HG02973 (cell line): ENCODE data around the gene TFB2M.
"Not testable (repeated sequence)": the region's sequence is repeated elsewhere in the genome, so short reads cannot be mapped to it uniquely, and the experiment has no call there.

ENCODE experiments used
- ATAC-seq: cut with Tn5 transposase; IDR thresholded peaks from one replicate; pipeline ENCODE4 v1.9.1; 2021; ENCODE audit warnings: moderate library complexity; ENCODE audit not compliant: unreplicated experiment

TFB2M gene, protein sequence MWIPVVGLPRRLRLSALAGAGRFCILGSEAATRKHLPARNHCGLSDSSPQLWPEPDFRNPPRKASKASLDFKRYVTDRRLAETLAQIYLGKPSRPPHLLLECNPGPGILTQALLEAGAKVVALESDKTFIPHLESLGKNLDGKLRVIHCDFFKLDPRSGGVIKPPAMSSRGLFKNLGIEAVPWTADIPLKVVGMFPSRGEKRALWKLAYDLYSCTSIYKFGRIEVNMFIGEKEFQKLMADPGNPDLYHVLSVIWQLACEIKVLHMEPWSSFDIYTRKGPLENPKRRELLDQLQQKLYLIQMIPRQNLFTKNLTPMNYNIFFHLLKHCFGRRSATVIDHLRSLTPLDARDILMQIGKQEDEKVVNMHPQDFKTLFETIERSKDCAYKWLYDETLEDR

DNA sequence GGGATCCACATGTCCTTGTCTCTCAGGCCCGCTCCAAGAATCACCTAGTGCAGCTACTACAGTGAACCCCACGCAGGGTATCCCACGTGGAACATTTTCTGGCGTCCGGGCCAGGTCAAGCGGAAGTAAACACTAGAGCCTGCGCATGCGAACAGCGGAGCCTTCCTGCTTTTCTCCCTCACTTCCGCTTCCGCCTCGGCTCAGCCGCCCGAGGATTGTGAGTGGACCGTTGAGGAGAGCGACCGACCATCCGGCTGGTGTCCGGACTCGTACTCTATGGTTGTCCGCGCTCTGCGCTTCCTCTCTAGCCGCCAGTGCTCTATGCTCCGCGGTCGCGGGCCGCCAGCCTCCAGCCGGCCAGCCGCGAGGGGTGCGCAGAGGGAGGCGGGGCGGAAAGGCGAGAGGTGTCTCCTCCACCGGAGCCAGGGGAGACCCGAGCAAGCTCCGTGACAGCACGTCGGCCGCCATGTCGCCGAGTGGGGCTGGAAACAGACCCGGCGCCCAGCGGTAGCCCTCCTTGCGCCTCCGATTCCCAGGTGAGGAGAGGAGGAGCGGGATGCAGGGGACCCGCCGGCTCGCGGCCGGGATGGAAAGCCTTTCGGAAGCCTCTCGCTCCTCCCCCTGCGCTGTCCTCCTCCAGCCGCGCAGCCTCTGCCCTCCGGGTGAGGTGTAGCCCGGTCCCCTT lies at the start of gene TFB2M, which contains the start of gene CNST:
TSS of gene TFB2M (minus strand) at position 134 of the 685 bp plus-strand sequence. CDS start at position 11, 123 bp downstream.
TSS of gene CNST (plus strand) at position 329 of the 685 bp plus-strand sequence. CDS start 25,107 bp downstream, outside the sequence.
- ATAC-seq: peak; percentile 91

DNA sequence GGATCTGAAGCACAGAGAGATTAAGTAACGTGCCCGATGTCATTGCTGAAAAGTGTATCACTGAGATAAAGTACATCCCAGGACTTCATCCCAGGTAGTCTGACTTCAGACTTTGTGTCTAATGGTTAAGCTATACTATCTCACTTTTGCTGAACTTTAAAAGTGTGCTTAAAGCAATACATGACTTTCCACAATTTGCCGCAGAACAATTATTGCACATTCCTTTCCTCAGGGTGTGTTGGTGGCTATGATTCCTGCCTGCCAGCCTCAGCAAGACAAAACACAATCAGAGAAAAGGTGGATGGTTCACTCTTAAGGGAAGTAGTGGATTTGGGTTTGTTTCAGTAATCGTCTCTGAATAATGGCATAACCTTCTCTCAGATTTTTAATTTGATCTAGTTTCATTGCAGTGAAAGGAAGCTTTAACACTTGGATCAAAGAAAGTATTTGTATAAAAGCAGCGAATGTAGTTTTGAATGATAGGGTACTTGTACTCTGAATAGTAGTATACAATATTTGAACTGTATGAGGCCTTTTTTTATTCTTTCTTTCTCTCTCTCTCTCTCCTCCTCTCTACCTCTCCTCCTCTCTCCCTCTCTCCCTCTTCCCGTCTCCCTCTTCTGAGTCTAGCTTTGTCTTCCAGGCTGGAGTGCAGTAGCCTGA lies 47.2 kb upstream of the TFB2M start:
- ATAC-seq: no peak

DNA sequence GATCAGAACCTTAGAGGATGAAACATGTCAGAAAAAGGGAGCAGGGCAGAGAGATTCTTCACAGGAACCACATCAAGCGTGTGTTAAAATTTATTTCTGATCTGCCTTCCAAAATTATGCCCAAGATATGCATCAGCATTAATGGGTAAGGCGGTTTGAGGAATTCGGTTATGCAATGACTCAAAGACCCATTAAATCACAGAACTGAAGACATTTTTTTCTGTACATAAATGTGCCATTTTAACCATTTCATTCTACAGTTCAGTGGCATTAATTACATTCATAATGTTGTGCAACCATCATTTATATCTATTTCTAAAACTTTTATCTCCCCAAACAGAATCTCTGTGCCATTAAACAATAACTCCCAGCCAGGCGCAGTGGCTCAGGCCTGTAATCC lies 43.6 kb upstream of the TFB2M start:
- no peak for ATAC-seq

DNA sequence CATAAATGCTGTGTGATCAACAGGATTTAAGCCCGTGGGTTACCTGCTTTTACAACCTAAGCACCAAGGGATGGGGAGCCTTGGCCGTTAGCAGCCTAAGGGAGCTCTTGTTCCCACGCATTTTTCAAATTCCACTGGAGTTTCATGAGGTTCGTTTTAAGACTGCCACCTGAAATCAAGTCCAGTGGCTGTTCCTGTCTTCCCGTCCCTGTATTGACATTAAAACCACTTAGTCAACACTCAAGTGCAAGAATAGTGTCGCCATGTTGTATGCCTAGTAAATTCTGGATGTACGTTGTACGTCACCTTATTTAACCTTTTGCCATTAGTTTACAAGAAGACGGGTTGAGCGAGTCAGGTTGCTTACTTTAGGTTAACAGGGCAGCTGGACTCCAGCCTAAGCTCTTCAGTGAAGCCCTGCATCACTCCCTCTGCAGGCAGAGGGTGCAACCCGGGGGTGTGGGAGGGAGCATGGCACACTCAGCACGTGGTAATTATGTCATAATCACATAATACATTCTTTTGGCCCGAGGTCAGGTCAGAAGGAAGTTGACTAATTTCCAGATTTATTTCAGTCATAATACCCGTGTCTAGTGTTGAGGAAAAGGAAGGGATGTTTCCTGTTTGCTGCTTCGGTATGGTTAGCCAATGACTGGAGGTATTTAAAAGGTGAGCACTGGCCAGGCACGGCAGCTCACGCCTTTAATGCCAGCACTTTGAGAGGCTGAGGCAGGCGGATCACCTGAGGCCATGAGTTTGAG lies 42.7 kb upstream of the TFB2M start:
- no peak for ATAC-seq

DNA sequence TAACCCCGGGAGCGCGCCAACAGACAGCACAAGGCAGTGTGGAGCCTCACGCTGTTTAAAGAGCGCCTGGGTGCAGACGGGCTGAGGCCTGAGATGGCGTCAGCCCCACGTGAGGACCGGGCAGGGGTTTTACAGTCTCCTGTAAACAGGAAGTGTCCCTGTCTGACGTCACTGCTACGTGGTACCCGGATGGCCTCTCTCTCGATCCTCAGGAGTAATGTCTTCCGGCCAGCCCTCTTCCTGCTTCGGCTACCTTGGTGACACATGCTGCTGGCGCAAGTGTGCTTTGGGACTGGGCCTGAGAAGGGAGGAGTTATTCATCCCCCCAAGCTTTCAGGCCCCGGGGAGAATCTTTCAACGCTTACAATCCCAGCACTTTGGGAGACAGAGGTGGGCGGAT lies 41.4 kb upstream of the TFB2M start:
- no peak for ATAC-seq

DNA sequence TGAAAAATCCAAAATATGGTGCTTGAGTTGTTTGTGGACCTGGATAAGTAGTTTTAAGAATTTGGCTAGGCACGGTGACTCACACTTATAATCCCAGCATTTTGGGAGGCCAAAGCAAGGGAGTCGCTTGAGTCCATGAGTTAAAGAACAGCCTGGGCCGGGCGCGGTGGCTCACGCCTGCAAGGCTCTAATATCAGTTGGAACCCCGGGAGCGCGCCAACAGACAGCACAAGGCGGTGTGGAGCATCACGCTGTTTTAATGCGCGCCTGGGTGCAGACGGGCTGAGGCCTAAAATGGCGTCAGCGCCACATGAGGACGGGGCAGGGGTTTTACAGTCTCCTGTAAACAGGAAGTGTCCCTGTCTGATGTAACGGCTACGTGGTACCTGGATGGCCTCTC lies 39.2 kb upstream of the TFB2M start:
- ATAC-seq: not testable (repeated sequence)

DNA sequence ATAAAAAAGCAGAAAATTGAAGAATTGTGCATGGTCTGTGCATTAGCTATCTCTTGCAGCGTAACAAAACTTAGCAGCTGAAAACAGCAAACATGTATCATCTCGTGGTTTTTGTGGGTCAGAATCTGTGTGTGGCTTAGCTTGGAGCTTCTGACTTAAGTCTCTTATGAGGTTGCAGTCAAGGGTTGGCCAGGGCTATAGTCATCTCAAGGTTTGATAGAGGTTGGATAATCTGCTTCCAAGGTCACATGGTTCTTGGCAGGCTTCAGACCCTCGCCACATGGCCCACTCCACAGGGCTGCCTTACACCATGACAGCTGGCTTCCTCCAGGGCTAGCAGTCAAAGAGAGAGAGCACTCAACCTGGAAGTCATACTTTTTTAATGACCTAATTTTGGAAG lies 36.1 kb upstream of the TFB2M start:
- no peak for ATAC-seq

DNA sequence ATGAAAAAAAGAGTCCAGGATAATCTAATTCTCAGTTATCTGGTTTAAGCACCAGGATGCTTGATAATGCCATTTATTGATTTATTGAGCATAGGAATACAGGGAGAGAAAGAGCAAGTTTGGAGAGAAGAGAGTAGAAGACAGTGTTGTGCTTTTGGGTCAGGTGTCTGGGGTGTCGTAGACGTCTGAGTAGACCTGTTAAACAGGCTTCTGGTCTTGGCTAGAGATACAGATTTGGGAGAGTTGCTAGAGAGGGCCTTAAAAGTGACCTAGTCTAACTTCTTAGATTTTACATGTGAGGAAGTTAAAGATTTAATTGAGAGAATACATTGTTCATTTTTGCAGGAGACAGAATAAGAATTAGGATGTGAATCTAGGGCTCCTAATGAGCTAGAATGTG lies 34.5 kb upstream of the TFB2M start:
- ATAC-seq: no peak

DNA sequence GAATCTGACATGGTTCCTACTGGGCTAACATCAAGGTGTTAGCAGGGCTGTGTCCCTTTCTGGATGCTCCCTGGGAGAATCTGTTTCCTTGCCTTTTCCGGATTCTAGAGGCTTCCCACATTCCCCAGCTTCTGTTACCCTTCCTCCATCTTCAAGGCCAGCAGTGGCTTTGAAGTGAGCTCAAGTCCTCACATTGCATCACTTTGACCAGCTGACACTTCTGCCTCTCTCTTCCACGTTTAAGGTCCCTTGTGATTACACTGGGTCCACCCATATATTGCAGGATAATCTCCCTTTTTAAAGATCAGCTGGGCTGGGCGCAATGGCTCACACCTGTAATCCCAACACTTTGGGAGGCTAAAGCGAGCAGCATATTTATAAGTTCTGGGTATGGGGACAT lies 33.3 kb upstream of the TFB2M start:
- ATAC-seq: no peak

DNA sequence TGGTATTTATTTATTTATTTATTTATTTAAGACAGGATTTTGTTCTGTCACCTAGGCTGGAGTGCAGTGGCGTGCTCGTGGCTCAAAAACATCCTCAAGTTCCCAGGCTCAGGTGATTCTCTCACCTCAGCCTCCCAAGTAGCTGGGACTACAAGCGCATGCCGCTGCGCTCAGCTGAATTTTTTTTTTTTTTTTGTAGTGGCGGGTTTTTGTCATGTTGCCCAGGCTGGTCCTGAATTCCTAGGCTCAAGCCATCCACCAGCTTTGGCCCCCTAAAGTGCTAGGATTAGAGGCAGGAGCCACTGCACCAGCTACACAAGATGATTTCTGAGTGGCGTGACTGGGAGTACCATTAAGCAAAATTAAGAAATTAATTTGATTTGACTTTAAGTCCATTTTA lies 31.9 kb upstream of the TFB2M start:
- no peak for ATAC-seq

DNA sequence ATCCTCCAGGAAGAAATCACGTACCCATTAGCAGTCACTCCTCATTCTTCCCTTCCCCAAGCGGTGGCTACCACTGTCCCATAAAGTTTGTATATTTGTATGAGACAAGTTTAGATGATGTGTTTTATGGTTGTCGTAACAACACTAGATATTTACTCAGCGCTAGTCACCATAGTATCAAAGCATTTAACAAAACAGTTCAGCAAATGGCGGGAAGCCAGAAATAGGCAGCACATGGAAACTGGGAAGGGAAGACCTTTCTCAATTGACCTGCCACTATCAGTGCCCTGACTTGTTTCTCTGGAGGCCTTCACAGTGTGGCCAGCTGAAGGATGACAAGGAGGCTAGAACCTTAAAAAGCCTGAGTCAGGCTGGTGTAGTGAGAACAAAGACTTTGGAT lies 31.3 kb upstream of the TFB2M start:
- ATAC-seq: no peak

DNA sequence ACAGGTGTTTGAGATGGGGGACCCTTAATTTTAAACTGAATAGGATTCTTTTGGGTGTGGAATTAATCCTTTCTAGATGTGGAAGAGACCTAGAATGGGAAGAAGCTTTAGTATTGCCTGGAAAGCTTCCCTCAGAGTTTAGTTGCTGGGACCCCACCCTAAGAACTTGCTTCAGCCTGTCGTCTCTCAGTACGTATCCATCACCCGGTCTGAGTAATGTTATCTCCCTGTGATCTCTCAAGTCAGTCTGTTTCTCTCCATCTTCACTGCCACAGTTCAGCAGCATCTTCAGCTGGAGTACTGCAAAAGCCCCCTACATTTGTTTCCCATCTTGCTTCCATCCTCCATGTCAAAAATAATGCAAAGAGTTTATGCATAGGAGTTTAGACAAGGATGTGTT lies 29.1 kb upstream of the TFB2M start:
- ATAC-seq: no peak

DNA sequence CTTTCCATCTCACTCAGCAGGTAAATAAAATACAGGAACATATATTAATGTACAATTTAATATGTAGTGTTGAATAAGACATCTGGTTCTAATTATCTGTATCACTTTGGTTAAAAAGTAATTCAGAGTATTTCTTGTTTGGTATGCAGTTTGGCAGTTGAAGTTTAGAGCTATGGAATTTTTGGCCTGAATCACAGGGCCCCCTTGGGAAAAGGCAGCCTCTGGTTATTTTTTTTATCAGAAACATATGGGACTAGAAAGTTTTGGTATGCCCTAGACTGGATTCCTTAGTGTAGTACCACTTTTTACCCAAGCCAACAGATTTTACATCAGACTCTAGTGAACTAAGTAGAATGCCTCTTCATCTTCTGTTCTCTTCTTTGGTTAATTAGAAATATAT lies 26.6 kb upstream of the TFB2M start:
- ATAC-seq: no peak

DNA sequence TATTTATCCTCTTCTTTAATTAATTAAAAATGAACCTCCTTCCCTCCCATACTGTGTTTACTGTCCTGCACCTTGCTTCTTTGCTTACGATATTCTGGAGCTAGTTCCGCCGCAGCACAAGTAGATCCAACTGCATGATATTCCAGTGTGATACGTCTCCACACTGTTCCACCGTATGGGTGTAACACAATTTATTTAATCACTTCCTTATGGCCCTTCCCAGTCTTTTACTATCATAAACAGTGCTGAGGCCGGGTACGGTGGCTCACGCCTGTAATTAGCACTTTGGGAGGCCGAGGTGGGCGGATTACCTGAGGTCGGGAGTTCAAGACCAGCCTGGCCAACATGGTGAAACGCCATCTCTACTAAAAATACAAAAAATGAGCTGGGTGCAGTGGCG lies 25.9 kb upstream of the TFB2M start:
- ATAC-seq: peak; percentile 2

DNA sequence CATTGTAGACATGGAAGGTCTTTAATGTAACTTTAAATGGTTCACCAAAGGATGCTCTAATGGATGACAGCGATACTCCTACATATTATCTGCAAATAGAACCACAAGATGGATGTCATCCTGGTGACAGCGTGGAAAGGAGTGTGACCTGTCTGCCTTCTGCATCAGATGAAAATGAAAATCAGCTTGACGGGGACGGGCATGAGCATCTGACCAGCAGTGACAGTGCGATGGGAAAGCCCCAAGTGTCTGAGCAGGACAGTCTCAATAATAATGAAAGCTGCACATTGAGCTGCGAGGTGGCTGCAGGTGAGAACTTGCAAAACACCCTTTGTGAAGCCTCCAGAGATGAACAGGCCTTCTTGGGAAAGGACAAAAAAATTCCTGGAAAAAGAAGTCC lies 25.4 kb upstream of the TFB2M start:
- peak; percentile 95 for ATAC-seq

DNA sequence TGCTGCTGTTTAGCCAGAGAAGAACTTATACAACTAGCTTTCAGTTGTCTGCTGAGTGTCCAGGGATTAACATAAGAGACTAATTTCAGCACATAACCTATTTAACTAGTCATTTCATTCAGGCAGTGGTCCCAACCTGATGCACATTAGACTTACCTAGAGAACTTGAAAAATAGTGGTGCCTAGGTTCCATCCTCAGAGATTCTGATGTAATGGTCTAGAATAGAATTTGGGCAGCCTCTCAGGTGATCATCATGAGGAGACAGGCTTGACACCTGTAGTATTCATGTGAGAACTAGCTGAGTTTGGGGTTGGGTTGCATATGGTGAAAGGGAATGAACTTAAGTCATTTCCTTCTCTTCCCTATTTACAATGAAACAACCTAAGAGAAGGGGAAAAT lies 25.0 kb upstream of the TFB2M start:
- peak; percentile 59 for ATAC-seq

DNA sequence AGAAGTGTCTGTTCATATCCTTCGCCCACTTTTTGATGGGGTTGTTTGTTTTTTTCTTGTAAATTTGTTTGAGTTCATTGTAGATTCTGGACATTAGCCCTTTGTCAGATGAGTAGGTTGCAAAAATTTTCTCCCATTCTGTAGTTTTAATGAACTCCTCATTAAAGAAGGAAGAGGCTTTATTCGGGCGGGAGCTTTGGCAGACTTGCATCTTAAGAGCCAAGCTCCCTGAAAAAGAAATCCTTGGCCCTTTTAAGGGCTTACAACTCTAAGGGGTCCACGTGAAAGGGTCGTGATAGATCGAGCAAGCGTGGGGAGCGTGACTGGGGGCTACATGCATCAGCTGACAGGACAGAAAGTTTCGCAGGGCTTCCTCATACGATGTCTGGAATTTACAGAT lies 23.9 kb upstream of the TFB2M start:
- not testable (repeated sequence) for ATAC-seq

DNA sequence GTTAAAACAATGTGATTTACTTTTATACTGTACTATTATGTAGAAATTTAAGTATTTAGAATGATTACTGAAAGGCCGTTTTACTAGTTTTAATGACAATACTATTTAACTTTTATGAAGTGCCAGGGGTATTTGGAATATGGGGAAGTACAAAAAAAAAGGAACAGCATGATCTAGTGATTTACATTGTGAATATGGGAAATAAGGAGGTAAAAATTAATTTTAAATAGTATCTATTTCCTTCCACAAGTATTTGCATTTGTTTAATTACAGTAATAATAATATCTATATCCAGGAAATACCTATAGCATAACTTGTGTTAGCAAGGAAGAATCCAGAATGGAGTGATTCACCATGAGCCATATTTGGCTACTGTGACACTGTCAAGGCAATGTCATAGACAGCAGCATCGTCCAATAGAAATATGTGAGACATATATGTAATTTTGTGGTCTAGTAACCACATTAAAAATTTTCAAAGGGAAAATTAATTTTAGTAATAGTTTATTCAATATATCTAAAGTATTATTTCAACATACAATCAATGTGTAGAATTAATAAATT lies 22.2 kb upstream of the TFB2M start:
- no peak for ATAC-seq

DNA sequence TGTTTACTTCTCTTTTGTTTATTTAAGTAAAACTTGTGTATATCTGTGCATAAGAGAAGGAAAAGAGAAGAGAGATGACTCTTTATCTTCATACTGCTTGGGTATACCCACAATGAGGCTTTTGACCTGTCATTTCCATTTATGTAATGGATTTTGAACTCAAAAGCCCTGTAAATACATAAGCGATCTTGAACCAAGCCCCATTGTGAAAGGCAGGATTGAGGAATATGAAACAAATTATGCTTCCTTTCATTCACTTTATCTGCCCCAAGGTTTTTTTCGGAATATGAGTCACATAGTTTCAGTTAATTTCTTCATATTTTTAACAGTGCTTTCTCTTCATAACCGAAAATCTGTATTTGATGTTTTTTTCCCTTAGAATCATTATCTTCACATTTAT lies 21.5 kb upstream of the TFB2M start:
- ATAC-seq: no peak

DNA sequence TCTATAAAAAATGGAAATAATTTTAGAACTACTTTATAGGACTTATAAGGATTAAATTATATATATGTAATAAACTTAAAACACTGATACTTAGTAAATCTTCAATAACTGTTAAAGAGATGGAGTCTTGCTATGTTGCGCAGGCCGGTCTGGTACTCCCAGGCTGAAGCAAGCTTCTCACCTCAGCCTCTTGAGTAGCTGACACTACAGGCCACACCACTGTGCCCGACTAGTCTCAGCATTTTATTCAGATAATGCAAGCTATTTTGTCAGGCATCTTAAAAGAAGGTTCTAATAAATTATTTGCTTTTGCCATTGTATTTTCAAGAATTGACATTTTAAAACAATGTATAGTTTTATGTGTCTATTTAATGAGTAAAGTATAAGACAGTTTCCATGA lies 21.0 kb upstream of the TFB2M start:
- ATAC-seq: no peak
